NT2/D1 (cell line): Measurements from ENCODE around the gene TELO2.

Experiments used
- SUZ12 ChIP-seq: IDR thresholded peaks from 2 replicates; pipeline ENCODE4 v1.6.1; 2011; ENCODE audit not compliant: insufficient read length, insufficient read depth; ENCODE audit errors: extremely low read depth
- ZNF274 ChIP-seq: IDR thresholded peaks from 2 replicates; pipeline ENCODE4 v1.6.1; 2011; ENCODE audit warnings: mild to moderate bottlenecking, low read depth, low read length

DNA sequence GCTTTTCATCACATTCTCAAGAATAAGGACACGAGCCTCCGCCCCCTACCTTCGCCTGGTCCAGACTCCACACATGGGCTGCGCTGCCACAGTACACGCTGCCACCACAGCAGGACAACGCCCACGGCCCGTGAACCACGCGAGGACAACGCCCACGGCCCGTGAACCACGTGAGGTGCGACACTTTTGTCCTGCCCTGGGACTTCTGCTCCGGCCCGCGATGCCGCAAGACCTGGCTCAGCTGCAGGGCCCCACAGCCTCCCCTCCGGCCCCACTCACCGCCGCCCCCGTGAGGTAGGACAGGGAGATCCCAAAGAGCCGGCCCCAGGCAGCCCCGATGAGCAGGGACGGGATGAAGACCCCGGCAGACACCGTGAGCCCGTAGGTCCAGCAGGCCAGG, 42.9 kb upstream of the TELO2 start:
- TF ChIP-seq ZNF274: no peak
- TF ChIP-seq SUZ12: no peak
